22Rv1 (cell line): ENCODE measurements around the gene ABCD1.
"Not testable (repeated sequence)": the region's sequence is repeated elsewhere in the genome, so short reads cannot be mapped to it uniquely, and the experiment has no call there.

Experiments used
- H3K27ac ChIP-seq: fragments of 450-650 bp; 2 replicates; pipeline ENCODE4 v1.5.1; 2017
- ZFX ChIP-seq: fragments of 450-650 bp; IDR thresholded peaks from 2 replicates; pipeline ENCODE4 v1.6.1; 2017; ENCODE audit warnings: antibody characterized with exemption, borderline replicate concordance
- TF ChIP-seq, protein P1 (sequence below): fragments of 450-650 bp; IDR thresholded peaks from 2 replicates; pipeline ENCODE4 v1.5.1; 2017; ENCODE audit warnings: mild to moderate bottlenecking

Gene ABCD1

DNA sequence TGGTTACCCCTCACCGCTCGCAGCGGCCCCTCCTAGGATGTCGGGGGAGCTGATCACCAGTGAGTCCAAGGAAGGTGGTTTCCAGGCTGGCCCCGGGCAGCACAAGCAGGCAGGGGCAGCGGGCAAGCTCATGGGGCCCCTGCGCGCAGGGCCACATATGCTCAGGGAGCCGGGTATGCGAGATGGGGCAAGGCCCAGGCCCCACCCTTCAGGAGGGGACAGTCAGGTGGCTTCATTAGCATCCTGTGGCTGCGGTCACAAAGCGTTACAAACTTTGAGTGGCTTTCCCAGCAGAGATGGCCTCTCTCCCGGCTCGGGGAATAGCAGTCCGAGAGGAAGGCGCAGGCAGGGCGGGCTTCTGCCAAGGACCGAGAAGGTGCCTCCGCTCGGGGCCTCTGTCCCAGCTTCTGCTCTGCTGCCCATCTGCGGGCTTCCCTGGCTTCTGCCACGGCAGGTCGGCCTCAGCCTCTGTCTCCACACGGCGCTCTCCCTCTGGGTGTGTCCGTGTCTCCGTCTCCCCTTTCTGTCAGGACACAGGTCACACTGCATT is 13.5 kb downstream of the ABCD1 start:
- TF ChIP-seq, protein P1, sequence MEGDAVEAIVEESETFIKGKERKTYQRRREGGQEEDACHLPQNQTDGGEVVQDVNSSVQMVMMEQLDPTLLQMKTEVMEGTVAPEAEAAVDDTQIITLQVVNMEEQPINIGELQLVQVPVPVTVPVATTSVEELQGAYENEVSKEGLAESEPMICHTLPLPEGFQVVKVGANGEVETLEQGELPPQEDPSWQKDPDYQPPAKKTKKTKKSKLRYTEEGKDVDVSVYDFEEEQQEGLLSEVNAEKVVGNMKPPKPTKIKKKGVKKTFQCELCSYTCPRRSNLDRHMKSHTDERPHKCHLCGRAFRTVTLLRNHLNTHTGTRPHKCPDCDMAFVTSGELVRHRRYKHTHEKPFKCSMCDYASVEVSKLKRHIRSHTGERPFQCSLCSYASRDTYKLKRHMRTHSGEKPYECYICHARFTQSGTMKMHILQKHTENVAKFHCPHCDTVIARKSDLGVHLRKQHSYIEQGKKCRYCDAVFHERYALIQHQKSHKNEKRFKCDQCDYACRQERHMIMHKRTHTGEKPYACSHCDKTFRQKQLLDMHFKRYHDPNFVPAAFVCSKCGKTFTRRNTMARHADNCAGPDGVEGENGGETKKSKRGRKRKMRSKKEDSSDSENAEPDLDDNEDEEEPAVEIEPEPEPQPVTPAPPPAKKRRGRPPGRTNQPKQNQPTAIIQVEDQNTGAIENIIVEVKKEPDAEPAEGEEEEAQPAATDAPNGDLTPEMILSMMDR = no peak
- TF ChIP-seq ZFX = no peak
- no peak overlapping the region for H3K27ac ChIP-seq

- no peak overlapping the region for H3K27ac ChIP-seq
- no peak for TF ChIP-seq ZFX
- TF ChIP-seq, protein P1 = no peak
These were observed 15.3 kb downstream of the ABCD1 start for GRCh38 chrX:153739754-153740486.

DNA sequence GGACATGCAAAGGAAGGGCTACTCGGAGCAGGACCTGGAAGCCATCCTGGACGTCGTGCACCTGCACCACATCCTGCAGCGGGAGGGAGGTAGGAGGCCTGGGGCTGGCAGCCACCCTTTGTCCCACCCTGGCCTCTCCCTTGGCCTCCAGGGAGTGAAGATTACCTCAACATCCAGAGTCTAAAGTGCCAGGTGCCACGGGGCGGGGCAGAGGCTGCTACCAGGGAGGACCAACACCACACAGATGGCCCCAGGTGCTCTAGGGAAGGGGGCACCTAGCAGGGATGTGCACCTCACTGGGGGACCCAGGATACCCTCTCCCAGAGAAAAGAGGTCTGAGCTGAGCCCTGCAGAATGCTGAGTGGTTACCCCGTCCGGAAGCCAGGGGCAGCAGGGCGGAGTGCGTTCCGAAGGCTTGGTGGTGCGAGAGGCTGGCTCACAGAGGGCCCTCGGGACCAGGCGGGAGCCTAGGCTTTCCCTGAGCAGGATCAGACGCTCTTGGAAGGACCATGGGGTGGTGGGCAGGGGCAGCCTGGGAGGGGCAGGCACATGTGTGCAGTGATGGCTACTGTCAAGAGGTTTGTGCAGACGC is 16.1 kb downstream of the ABCD1 start:
- TF ChIP-seq, protein P1 = no peak
- no peak for TF ChIP-seq ZFX
- H3K27ac ChIP-seq = no peak overlapping the region

DNA sequence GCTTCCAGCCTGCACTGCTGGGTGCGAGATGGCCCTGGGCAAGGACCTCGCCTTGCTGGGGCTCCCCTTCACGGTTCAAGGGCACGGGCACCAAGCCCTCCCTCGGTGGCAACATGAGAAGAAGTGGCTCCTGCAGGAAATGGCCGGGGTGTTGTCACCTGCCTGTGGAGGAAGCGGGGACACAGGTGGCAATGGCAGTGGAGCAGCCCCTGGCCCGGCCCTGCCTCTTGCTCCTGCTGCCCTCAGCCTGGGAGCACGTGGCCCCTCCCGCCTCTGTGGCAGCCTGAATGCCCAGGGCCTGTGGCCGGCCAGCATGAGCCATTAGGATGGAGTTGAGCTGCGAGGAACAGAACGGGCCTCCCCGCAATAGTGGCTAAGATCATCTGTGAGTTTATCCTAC is 16.8 kb downstream of the ABCD1 start:
- TF ChIP-seq, protein P1 = no peak
- no peak for TF ChIP-seq ZFX
- no peak overlapping the region for H3K27ac ChIP-seq

DNA sequence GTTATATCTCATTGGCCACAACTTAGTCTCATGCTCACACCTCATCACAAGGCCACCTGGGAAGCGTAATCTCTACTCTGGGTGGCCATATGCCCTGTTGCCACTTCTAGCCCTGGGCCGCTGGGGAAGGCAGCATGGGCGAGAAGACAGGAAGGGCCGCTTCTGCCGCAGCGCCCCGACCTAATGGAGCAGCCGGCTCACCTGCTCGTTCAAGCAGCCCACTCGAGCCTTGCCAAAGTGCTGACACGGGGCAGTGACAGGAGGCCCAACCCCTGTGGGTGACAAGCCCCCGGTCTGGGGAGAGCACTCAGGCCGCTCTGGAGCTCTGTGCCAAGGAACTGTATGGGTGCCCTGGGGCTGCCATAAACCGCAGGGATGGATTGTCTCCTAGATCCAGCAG is 17.5 kb downstream of the ABCD1 start:
- not testable (repeated sequence) for H3K27ac ChIP-seq

DNA sequence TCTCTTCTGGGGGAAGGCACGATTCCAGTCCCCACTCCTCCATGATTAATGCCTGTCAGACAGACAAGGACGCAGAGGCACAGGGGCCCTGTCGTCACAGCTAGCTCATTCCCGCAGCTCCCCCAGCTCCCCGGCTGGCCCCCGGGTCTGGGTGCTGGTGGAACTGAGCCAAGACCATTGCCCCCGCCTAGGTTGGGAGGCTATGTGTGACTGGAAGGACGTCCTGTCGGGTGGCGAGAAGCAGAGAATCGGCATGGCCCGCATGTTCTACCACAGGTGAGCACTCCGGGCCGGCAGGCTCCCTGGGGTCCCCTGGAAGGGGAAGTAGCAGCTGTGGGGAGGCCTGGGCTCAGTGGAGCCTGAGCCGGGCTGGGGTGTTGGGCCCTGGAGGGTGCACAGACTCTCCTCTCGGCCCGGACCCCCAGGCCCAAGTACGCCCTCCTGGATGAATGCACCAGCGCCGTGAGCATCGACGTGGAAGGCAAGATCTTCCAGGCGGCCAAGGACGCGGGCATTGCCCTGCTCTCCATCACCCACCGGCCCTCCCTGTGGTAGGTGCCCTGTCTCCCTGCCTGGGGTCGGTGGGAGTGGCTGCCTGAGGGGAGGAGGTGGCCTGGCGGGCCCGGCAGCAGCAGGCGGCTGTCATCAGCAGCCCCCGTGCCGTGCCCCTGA is 18.3 kb downstream of the ABCD1 start:
- H3K27ac ChIP-seq = not testable (repeated sequence)

DNA sequence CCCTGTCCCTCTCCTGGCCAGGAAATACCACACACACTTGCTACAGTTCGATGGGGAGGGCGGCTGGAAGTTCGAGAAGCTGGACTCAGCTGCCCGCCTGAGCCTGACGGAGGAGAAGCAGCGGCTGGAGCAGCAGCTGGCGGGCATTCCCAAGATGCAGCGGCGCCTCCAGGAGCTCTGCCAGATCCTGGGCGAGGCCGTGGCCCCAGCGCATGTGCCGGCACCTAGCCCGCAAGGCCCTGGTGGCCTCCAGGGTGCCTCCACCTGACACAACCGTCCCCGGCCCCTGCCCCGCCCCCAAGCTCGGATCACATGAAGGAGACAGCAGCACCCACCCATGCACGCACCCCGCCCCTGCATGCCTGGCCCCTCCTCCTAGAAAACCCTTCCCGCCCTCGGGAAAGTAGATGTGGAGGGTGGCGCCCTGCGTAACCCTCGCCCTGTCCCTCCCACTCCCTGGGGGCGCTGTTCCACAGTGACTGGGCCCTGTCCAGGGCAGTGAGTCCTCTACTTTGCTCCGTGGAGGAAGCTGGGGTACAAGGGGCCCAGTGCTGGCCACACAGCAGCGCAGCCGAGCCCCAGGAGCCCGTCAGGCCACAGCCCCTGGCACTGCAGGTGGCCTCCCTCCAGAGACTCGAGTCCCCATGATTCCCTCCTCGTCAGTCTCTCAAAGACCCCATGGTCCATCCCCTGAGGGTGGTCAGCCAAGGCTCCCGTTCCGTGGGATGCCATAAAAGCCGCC is 19.0 kb downstream of the ABCD1 start:
- peak overlapping the region; percentile 55 for H3K27ac ChIP-seq
- TF ChIP-seq, protein P1 = peak; percentile 37
